HG03469 (cell line): Measurements from ENCODE around the gene OVCH1.
"Not testable (repeated sequence)": the region's sequence is repeated elsewhere in the genome, so short reads cannot be mapped to it uniquely, and the experiment has no call there.

Experiments
- ATAC-seq: cut with Tn5 transposase; IDR thresholded peaks from one replicate; pipeline ENCODE4 v1.9.1; 2021; ENCODE audit warnings: mild to moderate bottlenecking, moderate library complexity, moderate number of reproducible peaks; ENCODE audit not compliant: unreplicated experiment

OVCH1 gene

GRCh38 chr12:29414368-29414767 is 83.1 kb downstream of the OVCH1 start:
- ATAC-seq = no peak

GRCh38 chr12:29405561-29405960 is 91.9 kb downstream of the OVCH1 start:
- no peak for ATAC-seq

GRCh38 chr12:29403991-29404390 is 93.5 kb downstream of the OVCH1 start:
- no peak for ATAC-seq

- no peak for ATAC-seq
Measured at GRCh38 chr12:29402437-29402836, 95.0 kb downstream of the OVCH1 start.

- ATAC-seq = no peak
Measured at GRCh38 chr12:29398495-29398894, 99.0 kb downstream of the OVCH1 start.

GRCh38 chr12:29396774-29397173 is 100.7 kb downstream of the OVCH1 start:
- no peak for ATAC-seq

GRCh38 chr12:29395356-29395755 is 102.1 kb downstream of the OVCH1 start:
- ATAC-seq = no peak

GRCh38 chr12:29390419-29390818 is 107.1 kb downstream of the OVCH1 start:
- not testable (repeated sequence) for ATAC-seq

GRCh38 chr12:29389295-29389919 is 108.1 kb downstream of the OVCH1 start:
- ATAC-seq = no peak

- not testable (repeated sequence) for ATAC-seq
Measured at GRCh38 chr12:29386084-29386680, 111.3 kb downstream of the OVCH1 start.

GRCh38 chr12:29385194-29385593 is 112.3 kb downstream of the OVCH1 start:
- ATAC-seq = not testable (repeated sequence)

- no peak for ATAC-seq
Measured at GRCh38 chr12:29382251-29382650, 115.2 kb downstream of the OVCH1 start.

GRCh38 chr12:29380536-29381523 is 116.7 kb downstream of the OVCH1 start, which contains the start of gene ERGIC2:
Gene ERGIC2 (minus strand): TSS chr12:29381172. CDS start chr12:29371633, 9,539 bp downstream.
- ATAC-seq = peak; percentile 98
